HEK293T (cell line): ENCODE results near the gene MAML2.

Experiments used
- ARNT ChIP-seq: fragments of 450-650 bp; IDR thresholded peaks from 2 replicates; pipeline ENCODE4 v1.6.1; 2017; ENCODE audit warnings: mild to moderate bottlenecking
- FOXA1 ChIP-seq: fragments of 450-650 bp; IDR thresholded peaks from 2 replicates; pipeline ENCODE4 v1.6.1; 2016; ENCODE audit warnings: mild to moderate bottlenecking
- TF ChIP-seq, protein P1 (sequence below): fragments of 450-650 bp; IDR thresholded peaks from 2 replicates; pipeline ENCODE4 v1.6.1; 2016

DNA sequence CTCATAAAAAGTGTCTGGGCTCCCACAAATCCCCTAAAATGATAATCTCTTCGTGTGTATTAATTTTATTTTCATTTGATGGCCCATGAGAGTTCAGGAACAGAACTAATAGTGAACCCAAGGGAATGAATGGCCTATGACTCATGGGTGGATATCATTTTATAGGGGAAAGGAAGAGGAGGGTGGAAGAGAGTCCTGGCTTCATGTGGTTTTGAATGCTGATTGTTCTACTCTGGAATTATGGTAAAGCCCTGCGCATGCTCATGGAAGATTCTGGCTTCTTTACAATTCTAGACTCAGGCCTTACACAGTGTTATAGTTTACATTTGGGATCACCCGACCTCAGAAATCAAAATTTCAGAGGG lies 35.2 kb downstream of the MAML2 start:
- TF ChIP-seq, protein P1, sequence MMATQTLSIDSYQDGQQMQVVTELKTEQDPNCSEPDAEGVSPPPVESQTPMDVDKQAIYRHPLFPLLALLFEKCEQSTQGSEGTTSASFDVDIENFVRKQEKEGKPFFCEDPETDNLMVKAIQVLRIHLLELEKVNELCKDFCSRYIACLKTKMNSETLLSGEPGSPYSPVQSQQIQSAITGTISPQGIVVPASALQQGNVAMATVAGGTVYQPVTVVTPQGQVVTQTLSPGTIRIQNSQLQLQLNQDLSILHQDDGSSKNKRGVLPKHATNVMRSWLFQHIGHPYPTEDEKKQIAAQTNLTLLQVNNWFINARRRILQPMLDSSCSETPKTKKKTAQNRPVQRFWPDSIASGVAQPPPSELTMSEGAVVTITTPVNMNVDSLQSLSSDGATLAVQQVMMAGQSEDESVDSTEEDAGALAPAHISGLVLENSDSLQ = no peak
- no peak for TF ChIP-seq ARNT
- no peak for TF ChIP-seq FOXA1
